HFF-Myc (cell line): ENCODE data around the gene EML3.
"Not testable (repeated sequence)": the region's sequence is repeated elsewhere in the genome, so short reads cannot be mapped to it uniquely, and the experiment has no call there.

Experiments used
- DNase-seq: peaks from one replicate; pipeline ENCODE4 v3.0.0-alpha.2; 2011; ENCODE audit warnings: low read depth; ENCODE audit errors: extremely low read depth
- H3K4me3 ChIP-seq: replicated peaks from 2 replicates; pipeline ENCODE4 v1.5.1; 2011; ENCODE audit warnings: low read depth, mild to moderate bottlenecking, control low read depth, low read length
- TF ChIP-seq, protein P1 (sequence below): IDR thresholded peaks from 2 replicates; pipeline ENCODE4 v1.5.1; 2012; ENCODE audit warnings: mild to moderate bottlenecking, low read depth, low read length, control low read depth; ENCODE audit errors: missing control alignments

The EML3 gene

DNA sequence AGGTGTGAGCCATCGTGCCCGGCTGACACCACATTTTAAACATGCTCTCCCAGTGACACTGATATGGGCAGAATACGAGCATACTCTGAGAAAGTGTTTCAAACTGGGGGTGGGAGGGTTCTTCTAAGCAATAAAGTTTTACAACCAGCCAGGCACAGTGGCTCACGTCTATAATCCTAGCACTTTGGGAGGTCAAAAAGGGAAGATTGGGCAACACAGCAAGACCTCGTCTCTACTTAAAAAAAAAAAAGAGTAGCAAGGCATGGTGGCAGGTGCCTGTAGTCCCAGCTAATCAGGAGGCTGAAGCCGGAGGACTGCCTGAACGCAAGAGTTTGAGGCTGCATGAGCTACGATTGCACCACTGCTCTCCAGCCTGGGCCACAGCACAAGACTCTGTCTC, 31.6 kb upstream of the EML3 start:
- H3K4me3 ChIP-seq, result no peak overlapping the region
- TF ChIP-seq, protein P1, sequence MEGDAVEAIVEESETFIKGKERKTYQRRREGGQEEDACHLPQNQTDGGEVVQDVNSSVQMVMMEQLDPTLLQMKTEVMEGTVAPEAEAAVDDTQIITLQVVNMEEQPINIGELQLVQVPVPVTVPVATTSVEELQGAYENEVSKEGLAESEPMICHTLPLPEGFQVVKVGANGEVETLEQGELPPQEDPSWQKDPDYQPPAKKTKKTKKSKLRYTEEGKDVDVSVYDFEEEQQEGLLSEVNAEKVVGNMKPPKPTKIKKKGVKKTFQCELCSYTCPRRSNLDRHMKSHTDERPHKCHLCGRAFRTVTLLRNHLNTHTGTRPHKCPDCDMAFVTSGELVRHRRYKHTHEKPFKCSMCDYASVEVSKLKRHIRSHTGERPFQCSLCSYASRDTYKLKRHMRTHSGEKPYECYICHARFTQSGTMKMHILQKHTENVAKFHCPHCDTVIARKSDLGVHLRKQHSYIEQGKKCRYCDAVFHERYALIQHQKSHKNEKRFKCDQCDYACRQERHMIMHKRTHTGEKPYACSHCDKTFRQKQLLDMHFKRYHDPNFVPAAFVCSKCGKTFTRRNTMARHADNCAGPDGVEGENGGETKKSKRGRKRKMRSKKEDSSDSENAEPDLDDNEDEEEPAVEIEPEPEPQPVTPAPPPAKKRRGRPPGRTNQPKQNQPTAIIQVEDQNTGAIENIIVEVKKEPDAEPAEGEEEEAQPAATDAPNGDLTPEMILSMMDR, result no peak
- no peak for DNase-seq

DNA sequence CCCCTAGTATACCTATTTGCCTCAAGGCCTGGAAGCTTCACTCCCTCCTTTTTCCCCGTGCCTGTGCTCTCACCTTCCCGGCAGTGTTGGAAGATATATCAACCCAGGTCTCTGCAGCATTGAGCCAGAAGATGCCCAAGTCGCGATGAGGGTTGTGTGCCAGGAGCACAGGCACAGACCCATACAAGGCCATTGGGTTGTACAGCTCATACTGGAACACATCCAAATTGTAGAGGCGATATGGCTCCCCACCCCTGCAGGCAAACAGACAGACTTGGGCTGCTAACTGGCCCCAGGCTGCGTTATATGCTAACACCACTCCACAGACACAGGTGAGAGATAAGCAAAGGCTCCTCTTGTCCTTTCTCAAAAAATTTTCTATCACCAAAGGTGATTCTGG, 19.9 kb upstream of the EML3 start:
- no peak overlapping the region for H3K4me3 ChIP-seq
- TF ChIP-seq, protein P1, result no peak
- no peak for DNase-seq

DNA sequence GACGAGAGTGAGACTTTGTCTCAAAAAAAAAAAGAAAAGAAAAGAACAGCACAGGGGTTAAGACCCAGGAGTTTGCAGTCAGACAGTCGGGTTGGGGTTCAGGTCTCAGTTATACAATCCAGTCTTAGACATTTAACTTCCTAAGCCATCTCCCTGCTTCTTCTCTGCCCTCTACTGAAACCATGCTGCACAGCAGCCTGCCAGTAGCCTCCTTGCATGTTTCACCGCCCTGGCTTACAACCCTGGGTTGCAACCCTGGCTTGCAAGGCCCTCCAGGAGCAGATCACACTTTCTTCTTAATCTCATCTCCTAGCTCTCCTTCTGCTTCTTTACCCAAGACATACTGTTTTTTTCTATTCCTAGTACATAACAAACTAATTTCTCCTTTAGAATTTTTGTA, 15.1 kb upstream of the EML3 start:
- TF ChIP-seq, protein P1, result no peak
- H3K4me3 ChIP-seq, result no peak overlapping the region
- no peak for DNase-seq

DNA sequence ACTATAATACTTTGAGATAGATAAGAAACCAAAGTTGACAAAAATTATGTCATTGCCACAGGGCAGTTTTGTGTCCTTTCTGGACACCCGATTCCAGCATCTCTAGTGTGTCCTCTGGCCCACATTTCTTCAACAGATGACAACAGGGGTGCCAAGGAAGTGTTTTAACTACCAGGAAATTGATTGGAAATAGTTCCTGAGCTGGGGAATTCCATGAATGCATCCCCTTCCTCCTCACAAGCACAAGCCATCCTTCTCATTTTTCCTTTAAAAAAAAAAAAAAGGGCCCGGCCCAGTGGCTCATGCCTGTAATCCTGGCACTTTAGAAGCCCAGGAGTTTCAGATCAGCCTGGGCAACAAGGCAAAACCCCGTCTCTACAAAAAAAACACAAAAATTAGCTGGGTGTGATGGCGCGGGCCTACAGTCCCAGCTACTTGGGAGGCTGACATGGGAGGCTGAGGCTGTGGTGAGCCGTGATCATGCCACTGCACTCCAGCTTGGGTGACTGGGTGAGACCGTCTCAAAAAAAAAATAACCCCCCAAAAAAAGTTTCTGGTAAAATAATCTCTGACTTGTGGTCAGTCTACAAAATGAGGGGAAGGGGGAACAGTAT, 10.0 kb upstream of the EML3 start:
- no peak overlapping the region for H3K4me3 ChIP-seq
- no peak for DNase-seq
- TF ChIP-seq, protein P1, result no peak

DNA sequence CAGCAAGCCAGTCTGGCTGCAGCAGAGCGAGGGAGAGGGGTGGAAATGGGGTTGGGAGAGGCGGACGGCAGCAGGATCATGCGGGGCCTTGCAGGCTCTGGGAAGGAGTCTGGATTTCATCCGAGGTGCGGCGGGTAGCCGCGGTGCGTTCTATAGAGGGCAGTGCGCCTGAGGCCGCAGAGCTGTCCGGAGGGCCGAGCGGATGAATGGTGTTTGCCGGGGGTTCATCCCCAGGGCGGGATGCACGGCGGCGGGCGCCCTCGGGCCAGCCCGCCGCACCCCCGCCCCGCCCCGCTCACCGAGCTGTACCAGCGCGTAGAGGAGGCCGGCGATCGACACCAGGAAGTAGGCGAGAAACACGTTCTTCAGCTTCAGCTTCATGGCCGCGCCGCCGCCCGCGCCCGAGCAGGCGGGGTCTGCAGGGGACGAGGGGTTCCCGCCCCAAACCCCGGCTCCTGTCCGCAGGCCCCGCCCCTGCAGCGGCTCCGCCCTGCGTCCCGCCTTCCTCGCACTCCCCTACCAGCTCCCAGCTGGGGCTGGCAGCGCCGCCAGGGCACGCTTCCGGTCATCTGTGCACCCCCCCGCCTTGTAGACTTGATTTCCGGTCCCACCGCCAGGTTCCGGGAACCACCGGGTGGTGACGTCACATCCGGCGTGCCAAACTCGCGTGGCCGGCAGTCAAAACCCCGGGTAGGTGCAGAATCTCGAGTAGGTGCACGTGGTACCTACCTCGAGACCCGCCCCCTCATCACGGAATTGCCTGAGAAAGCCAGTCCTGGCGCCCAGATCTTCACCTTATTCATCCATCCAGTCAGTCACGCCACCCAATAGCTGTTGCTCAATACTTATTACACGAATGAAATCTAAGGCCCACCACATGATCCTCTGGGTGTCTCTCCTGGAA, 9.2 kb upstream of the EML3 start, which contains the start of gene B3GAT3:
Gene B3GAT3, minus strand, starts transcription at position 420 of the 904 bp plus-strand sequence. Its CDS starts 39 bp downstream, at position 381.
- TF ChIP-seq, protein P1, result no peak
- peak within 1 kb of the TSS; percentile 72 for H3K4me3 ChIP-seq
- DNase-seq, result peak; percentile 91

DNA sequence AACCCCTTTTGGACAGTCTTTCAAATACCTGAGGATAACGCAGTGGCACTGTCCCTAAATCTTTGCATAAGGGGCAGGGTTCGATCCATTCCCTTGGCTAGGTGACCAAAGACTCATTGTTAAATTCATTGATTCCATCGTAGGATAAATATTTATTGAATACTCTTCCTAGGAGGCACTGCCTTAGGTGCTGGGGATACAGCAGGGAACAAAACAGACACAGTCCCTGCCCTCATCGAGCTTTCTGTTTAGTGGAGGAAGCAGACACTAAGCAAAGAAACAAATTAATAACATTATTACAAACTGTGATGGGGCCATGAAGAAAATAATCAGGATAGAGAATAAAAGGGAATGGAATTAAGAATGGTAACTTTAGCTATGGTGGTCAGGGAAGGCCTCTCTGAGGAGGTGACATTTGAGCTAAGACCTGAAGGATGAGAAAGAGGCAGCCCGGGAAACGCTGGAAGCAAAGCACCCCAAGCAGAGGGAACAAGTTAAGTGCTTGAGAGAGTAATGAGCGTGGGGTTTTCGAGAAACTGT, 8.5 kb upstream of the EML3 start:
- DNase-seq, result no peak
- TF ChIP-seq, protein P1, result no peak
- peak overlapping the region; percentile 72 for H3K4me3 ChIP-seq

DNA sequence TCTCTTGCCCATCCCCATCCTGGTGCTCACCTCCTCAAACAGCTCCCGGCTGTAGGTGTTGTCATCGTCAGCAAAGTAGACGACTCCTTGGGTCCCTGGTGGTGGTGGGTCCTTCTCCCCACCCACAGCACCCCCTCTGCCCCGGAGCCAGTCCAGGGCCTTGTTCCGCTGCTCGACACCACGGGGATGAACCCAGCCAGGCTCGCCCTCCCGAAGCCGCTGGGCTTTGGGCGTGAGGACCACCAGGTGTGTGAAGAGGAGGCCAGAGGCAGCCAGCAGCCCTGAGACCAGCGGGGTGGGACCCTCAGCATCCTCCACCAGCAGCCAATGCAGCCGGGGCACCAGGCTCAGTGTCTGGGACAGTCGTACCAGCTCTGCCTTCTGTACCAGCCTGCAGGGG, 4.4 kb upstream of the EML3 start:
- not testable (repeated sequence) for DNase-seq, H3K4me3 ChIP-seq
